ENCODE results near the gene MAP4K4.

The MAP4K4 gene

GRCh38 chr2:101806123-101806522, 108.6 kb downstream of the MAP4K4 start:
- Histone ChIP-seq H3K9ac (ENCODE audit: low read length) (no peak overlapping the region), H3K56ac (ENCODE audit: low read length) (no peak overlapping the region), H3K36me3 (ENCODE audit: control insufficient read depth, insufficient read depth, low read length) (no peaks in the 10 kb centered on the region), H3K4me1 (ENCODE audit: control insufficient read depth, low read depth, low read length) (peaks cover 14% of the 10 kb centered on the region), H4K8ac (ENCODE audit: low read depth, low read length) (no peak overlapping the region), H4K5ac (ENCODE audit: low read length) (no peak overlapping the region), H2BK5ac (ENCODE audit: low read length) (no peak overlapping the region), H3K4ac (ENCODE audit: low read depth, low read length) (peak overlapping the region; percentile 3), H2BK15ac (replicated peaks; ENCODE audit: low read depth) (no peak overlapping the region), H2AK5ac (ENCODE audit: low read length) (no peak overlapping the region), H3K27me3 (ENCODE audit: insufficient read depth, low read length, poor library complexity) (no peaks in the 10 kb centered on the region), H3K27ac (ENCODE audit: low read depth, low read length) (peak overlapping the region; percentile 53), H2BK120ac (ENCODE audit: low read depth, low read length) (no peak overlapping the region), H3K79me2 (ENCODE audit: control insufficient read depth, insufficient read depth, low read length) (peaks cover 48% of the 10 kb centered on the region), H3K79me1 (ENCODE audit: low read length) (peaks cover 29% of the 10 kb centered on the region), H3K18ac (ENCODE audit: low read length) (peak overlapping the region; percentile 64), H3K23ac (ENCODE audit: low read length) (no peak overlapping the region), H3K4me2 (ENCODE audit: low read length) (no peak overlapping the region), H3K4me3 (ENCODE audit: low read length) (no peak overlapping the region)
- WGBS (ENCODE audit: extremely low coverage, insufficient coverage, low lambda C conversion rate), result no CpG with 5 or more reads among the region's 5 CpGs
- DNase-seq, result peak; percentile 92

GRCh38 chr2:101806701-101807100, 109.2 kb downstream of the MAP4K4 start:
- DNase-seq, result no peak
- Histone ChIP-seq H3K79me2 (ENCODE audit: control insufficient read depth, insufficient read depth, low read length) (peaks cover 47% of the 10 kb centered on the region), H3K23ac (ENCODE audit: low read length) (no peak overlapping the region), H2BK15ac (replicated peaks; ENCODE audit: low read depth) (no peak overlapping the region), H3K4ac (ENCODE audit: low read depth, low read length) (peak overlapping the region; percentile 3), H3K56ac (ENCODE audit: low read length) (no peak overlapping the region), H3K27me3 (ENCODE audit: insufficient read depth, low read length, poor library complexity) (no peaks in the 10 kb centered on the region), H3K79me1 (ENCODE audit: low read length) (peaks cover 27% of the 10 kb centered on the region), H4K5ac (ENCODE audit: low read length) (no peak overlapping the region), H3K36me3 (ENCODE audit: control insufficient read depth, insufficient read depth, low read length) (no peaks in the 10 kb centered on the region), H3K4me1 (ENCODE audit: control insufficient read depth, low read depth, low read length) (peaks cover 14% of the 10 kb centered on the region), H3K4me2 (ENCODE audit: low read length) (no peak overlapping the region), H2BK120ac (ENCODE audit: low read depth, low read length) (no peak overlapping the region), H2BK5ac (ENCODE audit: low read length) (no peak overlapping the region), H3K9ac (ENCODE audit: low read length) (no peak overlapping the region), H3K27ac (ENCODE audit: low read depth, low read length) (peak overlapping the region; percentile 53), H3K18ac (ENCODE audit: low read length) (peak overlapping the region; percentile 64), H3K4me3 (ENCODE audit: low read length) (no peak overlapping the region), H2AK5ac (ENCODE audit: low read length) (no peak overlapping the region), H4K8ac (ENCODE audit: low read depth, low read length) (no peak overlapping the region)
- WGBS (ENCODE audit: extremely low coverage, insufficient coverage, low lambda C conversion rate), result no CpG with 5 or more reads among the region's 4 CpGs

- Histone ChIP-seq H3K79me2 (ENCODE audit: control insufficient read depth, insufficient read depth, low read length) (peaks cover 48% of the 10 kb centered on the region), H2BK120ac (ENCODE audit: low read depth, low read length) (no peak overlapping the region), H3K4ac (ENCODE audit: low read depth, low read length) (no peak overlapping the region), H3K27me3 (ENCODE audit: insufficient read depth, low read length, poor library complexity) (no peaks in the 10 kb centered on the region), H3K4me1 (ENCODE audit: control insufficient read depth, low read depth, low read length) (peaks cover 14% of the 10 kb centered on the region), H3K4me3 (ENCODE audit: low read length) (no peak overlapping the region), H4K8ac (ENCODE audit: low read depth, low read length) (no peak overlapping the region), H3K18ac (ENCODE audit: low read length) (no peak overlapping the region), H3K79me1 (ENCODE audit: low read length) (peaks cover 26% of the 10 kb centered on the region), H3K4me2 (ENCODE audit: low read length) (no peak overlapping the region), H3K36me3 (ENCODE audit: control insufficient read depth, insufficient read depth, low read length) (no peaks in the 10 kb centered on the region), H3K9ac (ENCODE audit: low read length) (no peak overlapping the region), H2AK5ac (ENCODE audit: low read length) (no peak overlapping the region), H2BK5ac (ENCODE audit: low read length) (no peak overlapping the region), H3K27ac (ENCODE audit: low read depth, low read length) (no peak overlapping the region), H4K5ac (ENCODE audit: low read length) (no peak overlapping the region), H3K23ac (ENCODE audit: low read length) (no peak overlapping the region), H3K56ac (ENCODE audit: low read length) (no peak overlapping the region), H2BK15ac (replicated peaks; ENCODE audit: low read depth) (no peak overlapping the region)
- no peak for DNase-seq
- no CpG with 5 or more reads among the region's 2 CpGs for WGBS (ENCODE audit: extremely low coverage, insufficient coverage, low lambda C conversion rate)
These were observed 109.7 kb downstream of the MAP4K4 start for GRCh38 chr2:101807242-101807641.

GRCh38 chr2:101808006-101808562, 110.6 kb downstream of the MAP4K4 start:
- Histone ChIP-seq H2BK5ac (ENCODE audit: low read length) (no peak overlapping the region), H3K79me2 (ENCODE audit: control insufficient read depth, insufficient read depth, low read length) (peaks cover 48% of the 10 kb centered on the region), H3K18ac (ENCODE audit: low read length) (no peak overlapping the region), H2AK5ac (ENCODE audit: low read length) (no peak overlapping the region), H3K4me3 (ENCODE audit: low read length) (no peak overlapping the region), H2BK15ac (replicated peaks; ENCODE audit: low read depth) (no peak overlapping the region), H3K79me1 (ENCODE audit: low read length) (peaks cover 25% of the 10 kb centered on the region), H3K56ac (ENCODE audit: low read length) (peak overlapping the region; percentile 37), H4K8ac (ENCODE audit: low read depth, low read length) (no peak overlapping the region), H3K9ac (ENCODE audit: low read length) (no peak overlapping the region), H3K23ac (ENCODE audit: low read length) (no peak overlapping the region), H3K36me3 (ENCODE audit: control insufficient read depth, insufficient read depth, low read length) (no peaks in the 10 kb centered on the region), H4K5ac (ENCODE audit: low read length) (no peak overlapping the region), H3K4ac (ENCODE audit: low read depth, low read length) (no peak overlapping the region), H3K27me3 (ENCODE audit: insufficient read depth, low read length, poor library complexity) (no peaks in the 10 kb centered on the region), H2BK120ac (ENCODE audit: low read depth, low read length) (no peak overlapping the region), H3K27ac (ENCODE audit: low read depth, low read length) (peak overlapping the region; percentile 33), H3K4me2 (ENCODE audit: low read length) (no peak overlapping the region), H3K4me1 (ENCODE audit: control insufficient read depth, low read depth, low read length) (peaks cover 14% of the 10 kb centered on the region)
- no CpG with 5 or more reads among the region's 6 CpGs for WGBS (ENCODE audit: extremely low coverage, insufficient coverage, low lambda C conversion rate)
- DNase-seq, result peak; percentile 58

GRCh38 chr2:101809698-101810097, 112.2 kb downstream of the MAP4K4 start:
- Histone ChIP-seq H2AK5ac (ENCODE audit: low read length) (no peak overlapping the region), H4K5ac (ENCODE audit: low read length) (no peak overlapping the region), H2BK120ac (ENCODE audit: low read depth, low read length) (no peak overlapping the region), H4K8ac (ENCODE audit: low read depth, low read length) (no peak overlapping the region), H3K27me3 (ENCODE audit: insufficient read depth, low read length, poor library complexity) (no peaks in the 10 kb centered on the region), H2BK5ac (ENCODE audit: low read length) (no peak overlapping the region), H2BK15ac (replicated peaks; ENCODE audit: low read depth) (no peak overlapping the region), H3K4me2 (ENCODE audit: low read length) (no peak overlapping the region), H3K79me1 (ENCODE audit: low read length) (peaks cover 30% of the 10 kb centered on the region), H3K9ac (ENCODE audit: low read length) (no peak overlapping the region), H3K4me3 (ENCODE audit: low read length) (no peak overlapping the region), H3K27ac (ENCODE audit: low read depth, low read length) (no peak overlapping the region), H3K36me3 (ENCODE audit: control insufficient read depth, insufficient read depth, low read length) (no peaks in the 10 kb centered on the region), H3K4ac (ENCODE audit: low read depth, low read length) (no peak overlapping the region), H3K23ac (ENCODE audit: low read length) (no peak overlapping the region), H3K79me2 (ENCODE audit: control insufficient read depth, insufficient read depth, low read length) (peaks cover 50% of the 10 kb centered on the region), H3K18ac (ENCODE audit: low read length) (no peak overlapping the region), H3K56ac (ENCODE audit: low read length) (no peak overlapping the region), H3K4me1 (ENCODE audit: control insufficient read depth, low read depth, low read length) (peaks cover 16% of the 10 kb centered on the region)
- DNase-seq, result no peak
